Mesothelial cell of epicardium (in vitro differentiated cells): ENCODE data around the gene GRID1. TPM values are rescaled to one million over a fixed set of nuclear protein-coding genes. Genes with fewer than 3 reads are reported as not detected.

ENCODE experiments used
- DNase-seq, 2 experiments: peaks; one replicate each; pipeline ENCODE4 v3.0.0; 2021; ENCODE audit warnings: low spot score in 2 of 2; ENCODE audit not compliant: unreplicated experiment in 2 of 2
- H3K27ac Mint-ChIP-seq: 2 replicates; pipeline ENCODE4 v1.8.0; 2021; ENCODE audit warnings: mixed read lengths
- H3K27me3 Mint-ChIP-seq: 2 replicates; pipeline ENCODE4 v1.8.0; 2021; ENCODE audit warnings: low read depth, mixed read lengths
- H3K36me3 Mint-ChIP-seq: 2 replicates; pipeline ENCODE4 v1.8.0; 2021; ENCODE audit warnings: mixed read lengths
- H3K4me1 Mint-ChIP-seq: 2 replicates; pipeline ENCODE4 v1.8.0; 2021; ENCODE audit warnings: mixed read lengths
- H3K4me3 Mint-ChIP-seq: 2 replicates; pipeline ENCODE4 v1.8.0; 2021; ENCODE audit warnings: mild to moderate bottlenecking, moderate library complexity, mixed read lengths
- H3K9me3 Mint-ChIP-seq: 2 replicates; pipeline ENCODE4 v1.8.0; 2021; ENCODE audit warnings: mixed read lengths
- total RNA-seq: library from RNA; stranded (reverse); gene quantifications from 3 replicates; pipeline ENCODE4 v1.2.1, GENCODE V29; 2021
- TF ChIP-seq, protein P1 (sequence below): fragments of 200-600 bp; sonication (generic); IDR thresholded peaks from one replicate; pipeline ENCODE4 v1.5.0; 2021; ENCODE audit warnings: antibody characterized with exemption; ENCODE audit not compliant: unreplicated experiment

Gene GRID1
- total RNA-seq, 1 donor from 2014 or later: 0.22 TPM

DNA sequence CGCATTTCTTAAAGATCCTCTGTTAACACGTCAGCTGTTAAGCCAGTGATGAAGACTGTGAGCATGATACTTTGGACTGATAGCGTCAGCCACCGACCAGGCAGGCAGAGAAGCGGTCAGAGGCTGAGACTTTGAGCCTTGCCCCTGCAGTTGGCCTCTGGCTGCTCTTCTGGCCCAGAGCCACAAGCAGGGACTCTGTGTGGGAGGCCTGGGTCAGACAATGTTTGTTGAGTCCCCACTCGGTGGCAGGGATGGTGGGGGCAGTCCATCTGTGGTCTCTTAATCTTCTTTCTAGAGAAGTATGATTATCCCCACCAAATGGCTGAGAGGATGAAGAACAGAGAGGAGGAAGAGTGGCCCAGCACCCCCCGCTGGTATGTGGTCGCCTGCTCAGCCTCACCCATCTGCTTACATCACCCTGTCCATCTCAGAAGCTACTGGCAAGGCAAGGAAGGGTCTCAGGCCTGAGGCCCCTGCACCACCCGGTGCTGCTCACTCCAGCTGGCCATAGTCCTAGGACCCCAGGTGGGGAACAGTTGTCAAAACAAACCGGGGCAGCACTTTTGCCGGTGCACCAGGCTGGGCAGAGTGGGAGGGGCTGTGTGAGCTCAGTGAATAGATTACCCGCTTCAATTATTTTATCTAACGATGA, 202.9 kb downstream of the GRID1 start:
- peaks cover 25% of the 10 kb centered on the region for H3K27me3 Mint-ChIP-seq
- no peak overlapping the region for H3K4me3 Mint-ChIP-seq
- H3K9me3 Mint-ChIP-seq: no peaks in the 10 kb centered on the region
- H3K27ac Mint-ChIP-seq: no peak overlapping the region
- no peaks in the 10 kb centered on the region for H3K36me3 Mint-ChIP-seq
- no peaks in the 10 kb centered on the region for H3K4me1 Mint-ChIP-seq
- no peak for DNase-seq
- TF ChIP-seq, protein P1, sequence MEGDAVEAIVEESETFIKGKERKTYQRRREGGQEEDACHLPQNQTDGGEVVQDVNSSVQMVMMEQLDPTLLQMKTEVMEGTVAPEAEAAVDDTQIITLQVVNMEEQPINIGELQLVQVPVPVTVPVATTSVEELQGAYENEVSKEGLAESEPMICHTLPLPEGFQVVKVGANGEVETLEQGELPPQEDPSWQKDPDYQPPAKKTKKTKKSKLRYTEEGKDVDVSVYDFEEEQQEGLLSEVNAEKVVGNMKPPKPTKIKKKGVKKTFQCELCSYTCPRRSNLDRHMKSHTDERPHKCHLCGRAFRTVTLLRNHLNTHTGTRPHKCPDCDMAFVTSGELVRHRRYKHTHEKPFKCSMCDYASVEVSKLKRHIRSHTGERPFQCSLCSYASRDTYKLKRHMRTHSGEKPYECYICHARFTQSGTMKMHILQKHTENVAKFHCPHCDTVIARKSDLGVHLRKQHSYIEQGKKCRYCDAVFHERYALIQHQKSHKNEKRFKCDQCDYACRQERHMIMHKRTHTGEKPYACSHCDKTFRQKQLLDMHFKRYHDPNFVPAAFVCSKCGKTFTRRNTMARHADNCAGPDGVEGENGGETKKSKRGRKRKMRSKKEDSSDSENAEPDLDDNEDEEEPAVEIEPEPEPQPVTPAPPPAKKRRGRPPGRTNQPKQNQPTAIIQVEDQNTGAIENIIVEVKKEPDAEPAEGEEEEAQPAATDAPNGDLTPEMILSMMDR: no peak

GRCh38 chr10:86162696-86163400, 203.7 kb downstream of the GRID1 start:
- no peaks in the 10 kb centered on the region for H3K9me3 Mint-ChIP-seq
- no peaks in the 10 kb centered on the region for H3K36me3 Mint-ChIP-seq
- H3K4me3 Mint-ChIP-seq: no peak overlapping the region
- H3K4me1 Mint-ChIP-seq: no peaks in the 10 kb centered on the region
- H3K27me3 Mint-ChIP-seq: peaks cover 25% of the 10 kb centered on the region
- DNase-seq: no peak
- TF ChIP-seq, protein P1: no peak
- H3K27ac Mint-ChIP-seq: no peak overlapping the region

DNA sequence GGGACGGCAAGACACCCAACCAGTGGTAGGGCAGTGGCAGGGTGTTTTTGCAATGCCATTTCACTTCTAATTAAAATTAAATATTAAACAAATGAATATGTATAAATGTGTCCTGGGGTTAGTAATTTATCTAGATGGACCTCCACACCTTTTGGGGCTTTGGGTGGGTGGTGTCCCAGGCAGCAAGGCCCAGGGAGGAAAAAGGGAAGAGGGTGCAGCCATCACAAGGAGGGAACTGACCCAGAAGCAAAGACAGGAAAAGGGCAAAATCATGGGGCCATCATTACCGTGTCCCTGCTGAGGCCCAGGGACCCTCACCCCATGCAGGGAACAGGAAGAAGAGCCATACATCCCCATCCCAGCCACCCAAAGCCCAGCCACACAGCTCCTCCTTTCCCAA, 204.6 kb downstream of the GRID1 start:
- H3K36me3 Mint-ChIP-seq: no peaks in the 10 kb centered on the region
- no peaks in the 10 kb centered on the region for H3K4me1 Mint-ChIP-seq
- no peak overlapping the region for H3K27ac Mint-ChIP-seq
- TF ChIP-seq, protein P1: no peak
- H3K27me3 Mint-ChIP-seq: peaks cover 22% of the 10 kb centered on the region
- DNase-seq: no peak
- no peaks in the 10 kb centered on the region for H3K9me3 Mint-ChIP-seq
- H3K4me3 Mint-ChIP-seq: no peak overlapping the region

- Mint-ChIP-seq H3K9me3 (no peaks in the 10 kb centered on the region), H3K4me3 (no peak overlapping the region), H3K36me3 (no peaks in the 10 kb centered on the region), H3K27ac (no peak overlapping the region), H3K4me1 (no peaks in the 10 kb centered on the region), H3K27me3 (peaks cover 31% of the 10 kb centered on the region)
- DNase-seq: no peak
- TF ChIP-seq, protein P1: no peak
These were observed 205.6 kb downstream of the GRID1 start for GRCh38 chr10:86160890-86161585.

DNA sequence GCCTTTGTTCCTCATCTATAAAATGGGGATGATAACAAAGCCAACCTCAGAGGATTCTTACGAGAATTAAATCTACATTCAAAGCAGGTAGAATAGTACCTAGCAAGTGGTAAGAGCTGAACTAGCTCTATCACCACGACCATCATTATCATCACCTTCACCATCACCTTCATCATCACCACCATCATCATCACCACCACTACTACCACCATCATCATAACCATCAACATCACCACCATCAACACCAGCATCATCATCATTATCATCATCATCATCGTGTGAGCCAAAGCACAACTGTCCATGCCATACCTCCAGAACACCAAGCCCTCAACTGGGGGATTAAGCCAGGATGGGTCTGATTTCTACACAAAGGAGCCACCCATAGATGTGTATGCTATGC, 206.8 kb downstream of the GRID1 start:
- H3K36me3 Mint-ChIP-seq: no peaks in the 10 kb centered on the region
- H3K9me3 Mint-ChIP-seq: no peaks in the 10 kb centered on the region
- H3K27ac Mint-ChIP-seq: no peak overlapping the region
- DNase-seq: no peak
- H3K4me3 Mint-ChIP-seq: no peak overlapping the region
- peaks cover 26% of the 10 kb centered on the region for H3K27me3 Mint-ChIP-seq
- no peaks in the 10 kb centered on the region for H3K4me1 Mint-ChIP-seq
- TF ChIP-seq, protein P1: no peak
